ENCODE measurements around the gene PHETA2. TPM values are rescaled to one million over a fixed set of nuclear protein-coding genes. Genes with fewer than 3 reads are reported as not detected.

The PHETA2 gene
- total and polyA plus RNA-seq, 2 of the 13 experiments (the other 11 are each of a cell fraction or from before 2014, with no cell fraction given), result 0.07 TPM; not detected in 1

DNA sequence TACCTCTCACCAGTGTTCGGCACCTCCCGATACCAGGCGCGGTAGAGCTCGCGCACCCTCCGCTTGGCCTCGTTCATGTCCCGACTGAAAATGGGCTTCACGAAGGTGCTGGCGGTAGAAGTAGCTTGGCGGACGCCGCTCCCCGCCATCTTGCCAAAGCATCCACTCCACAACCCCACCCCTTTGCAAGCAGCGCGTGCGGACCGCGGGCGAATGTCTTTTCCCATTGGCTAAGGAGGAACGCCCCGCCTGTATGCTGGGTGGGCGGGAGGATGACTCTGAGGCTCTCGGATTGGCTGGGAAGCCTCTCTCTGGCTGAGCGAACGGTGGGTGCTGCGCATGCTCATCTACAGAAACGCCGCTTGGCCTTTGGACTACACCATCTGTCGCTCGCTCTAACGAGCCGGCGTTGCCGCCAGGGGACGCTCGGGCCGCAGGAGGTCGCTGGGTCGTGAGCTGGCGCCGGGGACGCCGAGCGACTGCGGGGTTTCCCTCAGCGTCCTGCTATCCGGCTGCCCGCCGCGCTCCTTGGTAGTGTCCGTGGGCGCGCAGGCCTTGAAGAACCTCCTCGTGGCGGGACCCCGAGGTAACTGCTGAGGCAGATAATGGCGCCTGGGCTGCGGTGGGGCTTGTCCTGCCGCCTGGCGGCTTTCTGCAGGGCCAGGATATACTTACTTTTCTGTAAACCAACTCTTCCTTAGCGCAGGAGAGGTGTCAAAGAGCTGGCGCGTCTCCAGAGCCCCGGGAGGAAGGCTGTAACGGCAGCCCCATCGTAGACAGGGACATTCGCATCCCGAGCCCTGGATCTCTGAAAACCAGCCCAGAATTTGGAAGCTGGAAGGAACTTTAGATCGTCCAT lies 16.8 kb downstream of the PHETA2 start, which contains the start of gene NDUFA6 (continued):
- TF ChIP-seq ZNF720 (CRISPR knock-in tag; IDR thresholded peaks at IDR 0.05) (no peak), ZNF558 (CRISPR knock-in tag; IDR thresholded peaks at IDR 0.05; ENCODE audit: borderline replicate concordance) (0 out of 2 replicates have a peak, but pooled peaks have one; percentile 76), MTA1 (CRISPR knock-in tag; IDR thresholded peaks at IDR 0.05; ENCODE audit: borderline replicate concordance) (peak; percentile 60), FOXO1 (CRISPR knock-in tag; IDR thresholded peaks at IDR 0.05) (0 out of 2 replicates have a peak, but pooled peaks have one; percentile 5), RAD21 (CRISPR knock-in tag; IDR thresholded peaks at IDR 0.05) (peak; percentile 98), HIC2 (CRISPR knock-in tag; IDR thresholded peaks at IDR 0.05; ENCODE audit: low read depth) (peak; percentile 51; the same call in 1 of the 2 replicates), ZNF234 (CRISPR knock-in tag; conservative IDR thresholded peaks at IDR 0.05) (peak; percentile 65), HOXA7 (CRISPR knock-in tag; IDR thresholded peaks at IDR 0.05) (no peak), POGK (CRISPR knock-in tag; conservative IDR thresholded peaks at IDR 0.05) (peak; percentile 60), ZNF629 (CRISPR knock-in tag; conservative IDR thresholded peaks at IDR 0.05) (peak; percentile 70), AHR (CRISPR knock-in tag; IDR thresholded peaks at IDR 0.05) (peak; percentile 64; the same call in 1 of the 2 replicates), JUN (CRISPR knock-in tag; IDR thresholded peaks at IDR 0.05) (peak; percentile 72), ZNF747 (CRISPR knock-in tag; IDR thresholded peaks at IDR 0.05; ENCODE audit: borderline replicate concordance) (peak; percentile 88; the same call in 1 of the 2 replicates), ZNF383 (CRISPR knock-in tag; IDR thresholded peaks at IDR 0.05; ENCODE audit: borderline replicate concordance) (no peak), KLF9 (CRISPR knock-in tag; IDR thresholded peaks at IDR 0.05; ENCODE audit: low read depth) (no peak), ZNF431 (CRISPR knock-in tag; IDR thresholded peaks at IDR 0.05; ENCODE audit: borderline replicate concordance, low read depth) (peak; percentile 58; the same call in 1 of the 2 replicates), ZNF10 (CRISPR knock-in tag; IDR thresholded peaks at IDR 0.05; ENCODE audit: borderline replicate concordance, low read depth) (no peak), KDM3A (CRISPR knock-in tag; IDR thresholded peaks at IDR 0.05; ENCODE audit: low read depth) (peak; percentile 68; the same call in 1 of the 2 replicates), ZSCAN20 (CRISPR knock-in tag; IDR thresholded peaks at IDR 0.05; ENCODE audit: borderline replicate concordance) (0 out of 2 replicates have a peak, but pooled peaks have one; percentile 48), ZNF776 (CRISPR knock-in tag; IDR thresholded peaks at IDR 0.05) (peak; percentile 70; the same call in 1 of the 2 replicates), SP1 (IDR thresholded peaks at IDR 0.05) (no peak), SP1 (CRISPR knock-in tag; IDR thresholded peaks at IDR 0.05) (peak; percentile 79; the same call in 1 of the 2 replicates), SNRNP70 (IDR thresholded peaks at IDR 0.05; ENCODE audit: low read depth, low read length) (no peak), ZNF230 (CRISPR knock-in tag; IDR thresholded peaks at IDR 0.05) (peak; percentile 29; the same call in 1 of the 2 replicates)
- TF ChIP-seq, protein P1, sequence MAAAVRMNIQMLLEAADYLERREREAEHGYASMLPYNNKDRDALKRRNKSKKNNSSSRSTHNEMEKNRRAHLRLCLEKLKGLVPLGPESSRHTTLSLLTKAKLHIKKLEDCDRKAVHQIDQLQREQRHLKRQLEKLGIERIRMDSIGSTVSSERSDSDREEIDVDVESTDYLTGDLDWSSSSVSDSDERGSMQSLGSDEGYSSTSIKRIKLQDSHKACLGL (CRISPR knock-in tag; IDR thresholded peaks at IDR 0.05), result peak; percentile 48; the same call in 1 of the 2 replicates
- TF ChIP-seq, protein P2, sequence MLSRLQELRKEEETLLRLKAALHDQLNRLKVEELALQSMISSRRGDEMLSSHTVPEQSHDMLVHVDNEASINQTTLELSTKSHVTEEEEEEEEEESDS (CRISPR knock-in tag; IDR thresholded peaks at IDR 0.05; ENCODE audit: borderline replicate concordance), result no peak
